GM12878 (cell line): ENCODE results near the gene LMCD1. TPM values are rescaled to one million over a fixed set of nuclear protein-coding genes. Genes with fewer than 3 reads are reported as not detected.

Experiments used
- ATAC-seq: fragments of 200-7000 bp; cut with Tn5 transposase; 3 replicates; pipeline ENCODE4 v1.9.1; 2020; ENCODE audit warnings: mild to moderate bottlenecking, moderate library complexity
- BruUV-seq: library from RNA; stranded (reverse); fragments of 400-500 nt; replicated peaks from 2 replicates; lab custom pipeline; 2021; lab: Mats Ljungman, UMichigan
- CTCF ChIA-PET: fragments of 300-600 bp; sonication (Branson Sonifier 250); formaldehyde crosslinking; extraction: SDS; loops from one replicate; lab custom pipeline; 2021; ENCODE audit warnings: inconsistent platforms; lab: Yijun Ruan, JAX
- POLR2A ChIA-PET: fragments of 350-600 bp; formaldehyde crosslinking; extraction: SDS; loops from one replicate; lab custom pipeline; 2021; ENCODE audit warnings: inconsistent platforms; lab: Charles Lee
- RAD21 ChIA-PET: fragments of 300-600 bp; sonication (Branson Sonifier 250); formaldehyde crosslinking; loops from one replicate; lab custom pipeline; 2023; ENCODE audit warnings: antibody characterized with exemption; ENCODE audit not compliant: unreplicated experiment; lab: Charles Lee
- SMC1A ChIA-PET: fragments of 300-600 bp; sonication (Branson Sonifier 250); formaldehyde crosslinking; loops from one replicate; lab custom pipeline; 2023; ENCODE audit not compliant: unreplicated experiment, uncharacterized antibody; lab: Charles Lee
- DNase-seq: peaks from one replicate; pipeline ENCODE4 v3.0.0-alpha.2; 2011; ENCODE audit warnings: low read depth, low spot score
- FAIRE-seq: peaks from 3 replicates; lab custom pipeline; 2011; peaks lifted over from hg19 to GRCh38; lab: Jason Lieb, UNC
- H2AFZ ChIP-seq: 2 replicates; pipeline ENCODE4 v1.6.0; 2011; ENCODE audit warnings: low read depth, low read length, control low read depth; ENCODE audit not compliant: control insufficient read depth
- H3K27ac ChIP-seq: 2 replicates; pipeline ENCODE4 v1.5.1; 2011; ENCODE audit warnings: control low read depth; ENCODE audit not compliant: control insufficient read depth, insufficient read depth
- H3K27me3 ChIP-seq, 2 experiments: replicated peaks in 1 of 2; 2 replicates each; pipeline versions ENCODE4 v1.6.0 to v1.6.1; 2011; ENCODE audit warnings: low read length in 1 of 2; ENCODE audit not compliant: control insufficient read depth in 2 of 2, insufficient read depth in 2 of 2
- H3K36me3 ChIP-seq, 2 experiments: 2 replicates each; pipeline ENCODE4 v1.5.1; 2011; ENCODE audit warnings: low read length in 1 of 2; ENCODE audit not compliant: control insufficient read depth in 2 of 2, insufficient read depth in 2 of 2
- H3K4me1 ChIP-seq: 2 replicates; pipeline ENCODE4 v1.6.1; 2011; ENCODE audit warnings: mild to moderate bottlenecking, low read length, moderate library complexity, mixed read lengths; ENCODE audit not compliant: control insufficient read depth, insufficient read depth
- H3K4me2 ChIP-seq: 2 replicates; pipeline ENCODE4 v1.6.0; 2011; ENCODE audit warnings: control low read depth; ENCODE audit not compliant: control insufficient read depth, insufficient read depth
- H3K4me3 ChIP-seq: fragments of 200-600 bp; sonication (generic); 2 replicates; pipeline ENCODE4 v1.5.1; 2016
- H3K79me2 ChIP-seq: 2 replicates; pipeline ENCODE4 v1.6.0; 2011; ENCODE audit warnings: low read length; ENCODE audit not compliant: control insufficient read depth, insufficient read depth
- H3K9ac ChIP-seq: 2 replicates; pipeline ENCODE4 v1.8.0; 2011; ENCODE audit warnings: low read length, control low read depth, mixed read lengths; ENCODE audit not compliant: control insufficient read depth, insufficient read depth
- H3K9me3 ChIP-seq: replicated peaks from 3 replicates; pipeline ENCODE4 v1.5.1; 2011; ENCODE audit warnings: mild to moderate bottlenecking, low read length; ENCODE audit not compliant: control insufficient read depth, insufficient read depth
- H4K20me1 ChIP-seq: 2 replicates; pipeline ENCODE4 v1.6.0; 2011; ENCODE audit not compliant: control insufficient read depth, insufficient read depth
- CTCF ChIP-seq, 3 experiments: IDR thresholded peaks in 2 of 3; conservative IDR thresholded peaks in 1 of 3; 2 replicates each; pipeline ENCODE4 v1.5.1; 2011; ENCODE audit warnings: low read depth in 3 of 3, low read length in 3 of 3, mild to moderate bottlenecking in 3 of 3, control low read depth in 2 of 3, moderate library complexity in 2 of 3, inconsistent platforms in 1 of 3, mixed read lengths in 1 of 3; ENCODE audit not compliant: control insufficient read depth in 2 of 3, insufficient read depth in 1 of 3; ENCODE audit errors: extremely low read depth in 1 of 3
- FOS ChIP-seq: IDR thresholded peaks from 3 replicates; pipeline ENCODE4 v1.6.1; 2011; ENCODE audit warnings: borderline replicate concordance; ENCODE audit not compliant: insufficient read length; ENCODE audit errors: extremely low read depth
- RB1 ChIP-seq: fragments of 450-650 bp; formaldehyde crosslinking; IDR thresholded peaks from 2 replicates; pipeline ENCODE4 v1.6.1; 2017; ENCODE audit warnings: mild to moderate bottlenecking, borderline replicate concordance
- RUNX3 ChIP-seq: IDR thresholded peaks from 2 replicates; pipeline ENCODE4 v1.6.1; 2012; ENCODE audit warnings: low read length, inconsistent platforms
- STAT1 ChIP-seq: fragments of 450-650 bp; conservative IDR thresholded peaks from 2 replicates; pipeline ENCODE4 v1.6.1; 2014; ENCODE audit warnings: antibody characterized with exemption, mild to moderate bottlenecking
- whole genome bisulfite sequencing: methylation state at CpG from one replicate; pipeline ENCODE4 v1.1.6; 2016; ENCODE audit warnings: low lambda C conversion rate; ENCODE audit not compliant: insufficient replicate concordance, insufficient coverage; ENCODE audit errors: missing lambda C conversion rate; 5-methylcytosine and 5-hydroxymethylcytosine counted together
- in situ Hi-C: fragments of 300-500 bp; cut with MboI; formaldehyde crosslinking; loops from 9 replicates; pipeline ENCODE4 v1.14.3; 2018; ENCODE audit warnings: mixed read lengths
- intact Hi-C: fragments of 100-400 bp; cut with micrococcal nuclease; formaldehyde crosslinking; loops from one replicate; pipeline ENCODE4 v1.14.2; 2022; ENCODE audit not compliant: unreplicated experiment
- polyA plus RNA-seq, 11 experiments: library from polyadenylated mRNA; depleted of rRNA in 4 of 11; unstranded in 6 of 11; stranded (reverse) in 5 of 11; fragments of >200 nt; fragmentation: Nextera tagmentation in 4 of 11; fragmentation: Illumina TruSeq in 1 of 11; extraction: Ambion mirVana in 4 of 11; extraction: Trizol in 1 of 11; gene quantifications; 1 replicate in 1 of 11; 2 replicates in 10 of 11; pipeline versions ENCODE4 v1.2.1 to v1.2.3, GENCODE V29; 2011 to 2016; ENCODE audit warnings: inconsistent platforms in 2 of 11, missing spikeins in 2 of 11, low read depth in 1 of 11
- total RNA-seq, 4 experiments: library from RNA; depleted of rRNA in 3 of 4; stranded (reverse); fragments of >200 nt in 3 of 4; fragmentation: Illumina TruSeq in 1 of 4; extraction: Trizol in 1 of 4; gene quantifications; 2 replicates each; pipeline versions ENCODE4 v1.2.1 to v1.2.3, GENCODE V29; 2013 to 2021

The LMCD1 gene
- total and polyA plus RNA-seq, 10 of the 15 experiments (the other 5 are each of a cell fraction or from before 2014, with no cell fraction given): 0.27 to 6.4 (median 1.7) TPM

GRCh38 chr3:8538913-8539312, 37.3 kb downstream of the LMCD1 start (continued):
- no peak for TF ChIP-seq CTCF (IDR thresholded peaks at IDR 0.05 in 2 of 3, conservative IDR thresholded peaks at IDR 0.05 in 1 of 3; ENCODE audit: control insufficient read depth in 2 of 3, extremely low read depth in 1 of 3, insufficient read depth in 1 of 3, low read depth in 3 of 3, low read length in 3 of 3)
- no peak for TF ChIP-seq FOS

GRCh38 chr3:8539419-8539818, 37.8 kb downstream of the LMCD1 start:
- intact Hi-C loops (no loop called here), in situ Hi-C loops (no loop called here)
- BruUV-seq: no TSS peak
- DNase-seq: no peak
- TF ChIP-seq STAT1: no peak
- TF ChIP-seq RUNX3: no peak
- TF ChIP-seq RB1: no peak
- H4K20me1 ChIP-seq: no peaks in the 10 kb centered on the region
- SMC1A ChIA-PET: interaction anchor here (0.5 to 0.6 kb wide), 2 partner anchors 35 to 532 kb away, joined by 3 read pairs; no protein-coding TSS in a partner anchor
- no peak overlapping the region for H3K9ac ChIP-seq
- no peaks in the 10 kb centered on the region; the same call in 2 of the 3 replicates for H3K9me3 ChIP-seq
- CTCF ChIA-PET: no interaction called here
- no peak overlapping the region for H3K4me2 ChIP-seq
- POLR2A ChIA-PET: no interaction called here
- H3K4me3 ChIP-seq: no peak overlapping the region
- no peaks in the 10 kb centered on the region for H3K27me3 ChIP-seq
- RAD21 ChIA-PET: no interaction called here
- H3K79me2 ChIP-seq: no peaks in the 10 kb centered on the region
- no peaks in the 10 kb centered on the region for H3K4me1 ChIP-seq
- no peaks in the 10 kb centered on the region for H3K36me3 ChIP-seq
- no peak overlapping the region for H2AFZ ChIP-seq
- ATAC-seq: no peak
- no peak overlapping the region for H3K27ac ChIP-seq
- FAIRE-seq: no peak
- WGBS: 72% methylated on average over 7 of the region's 7 CpGs
